GM06990 (cell line): ENCODE data around the gene TRHDE.

ENCODE experiments used
- DNase-seq: peaks from one replicate; pipeline ENCODE4 v3.0.0-alpha.2; 2011; ENCODE audit not compliant: insufficient read length; ENCODE audit errors: extremely low read depth
- H3K27me3 ChIP-seq: replicated peaks from 2 replicates; pipeline ENCODE4 v1.6.0; 2011; ENCODE audit warnings: low read length; ENCODE audit not compliant: control insufficient read depth, insufficient read depth
- H3K36me3 ChIP-seq: 2 replicates; pipeline ENCODE4 v1.5.1; 2011; ENCODE audit warnings: low read length; ENCODE audit not compliant: control insufficient read depth, insufficient read depth
- H3K4me3 ChIP-seq: replicated peaks from 2 replicates; pipeline ENCODE4 v1.5.1; 2011; ENCODE audit warnings: low read depth, mild to moderate bottlenecking, control low read depth, low read length
- TF ChIP-seq, protein P1 (sequence below): IDR thresholded peaks from 2 replicates; pipeline ENCODE4 v1.5.1; 2011; ENCODE audit warnings: low read length, control low read depth, mild to moderate bottlenecking, inconsistent platforms; ENCODE audit not compliant: insufficient read depth, poor library complexity, severe bottlenecking

The TRHDE gene

DNA sequence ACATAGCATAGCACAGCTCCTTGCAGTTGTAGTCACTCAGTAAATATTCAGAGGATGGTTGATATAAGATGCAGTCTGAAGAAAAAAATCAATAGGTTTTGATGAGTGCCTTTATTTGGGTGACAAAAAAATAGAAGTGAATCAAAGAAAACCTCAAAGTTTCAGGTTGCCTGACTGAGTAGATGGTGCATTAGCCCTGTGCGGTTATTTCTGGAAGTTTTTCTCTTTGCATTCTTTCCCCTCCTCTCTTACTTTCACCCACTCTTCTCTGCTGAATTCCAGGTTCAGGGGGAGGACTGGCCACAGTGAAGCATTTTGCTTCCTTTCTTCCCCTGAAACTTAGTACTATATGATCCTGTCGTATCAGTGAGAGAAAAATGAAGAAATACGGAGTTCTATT is 28.6 kb downstream of the TRHDE start:
- no peak for DNase-seq
- Histone ChIP-seq H3K4me3 (no peak overlapping the region), H3K36me3 (no peaks in the 10 kb centered on the region), H3K27me3 (no peaks in the 10 kb centered on the region)
- TF ChIP-seq, protein P1, sequence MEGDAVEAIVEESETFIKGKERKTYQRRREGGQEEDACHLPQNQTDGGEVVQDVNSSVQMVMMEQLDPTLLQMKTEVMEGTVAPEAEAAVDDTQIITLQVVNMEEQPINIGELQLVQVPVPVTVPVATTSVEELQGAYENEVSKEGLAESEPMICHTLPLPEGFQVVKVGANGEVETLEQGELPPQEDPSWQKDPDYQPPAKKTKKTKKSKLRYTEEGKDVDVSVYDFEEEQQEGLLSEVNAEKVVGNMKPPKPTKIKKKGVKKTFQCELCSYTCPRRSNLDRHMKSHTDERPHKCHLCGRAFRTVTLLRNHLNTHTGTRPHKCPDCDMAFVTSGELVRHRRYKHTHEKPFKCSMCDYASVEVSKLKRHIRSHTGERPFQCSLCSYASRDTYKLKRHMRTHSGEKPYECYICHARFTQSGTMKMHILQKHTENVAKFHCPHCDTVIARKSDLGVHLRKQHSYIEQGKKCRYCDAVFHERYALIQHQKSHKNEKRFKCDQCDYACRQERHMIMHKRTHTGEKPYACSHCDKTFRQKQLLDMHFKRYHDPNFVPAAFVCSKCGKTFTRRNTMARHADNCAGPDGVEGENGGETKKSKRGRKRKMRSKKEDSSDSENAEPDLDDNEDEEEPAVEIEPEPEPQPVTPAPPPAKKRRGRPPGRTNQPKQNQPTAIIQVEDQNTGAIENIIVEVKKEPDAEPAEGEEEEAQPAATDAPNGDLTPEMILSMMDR = no peak

DNA sequence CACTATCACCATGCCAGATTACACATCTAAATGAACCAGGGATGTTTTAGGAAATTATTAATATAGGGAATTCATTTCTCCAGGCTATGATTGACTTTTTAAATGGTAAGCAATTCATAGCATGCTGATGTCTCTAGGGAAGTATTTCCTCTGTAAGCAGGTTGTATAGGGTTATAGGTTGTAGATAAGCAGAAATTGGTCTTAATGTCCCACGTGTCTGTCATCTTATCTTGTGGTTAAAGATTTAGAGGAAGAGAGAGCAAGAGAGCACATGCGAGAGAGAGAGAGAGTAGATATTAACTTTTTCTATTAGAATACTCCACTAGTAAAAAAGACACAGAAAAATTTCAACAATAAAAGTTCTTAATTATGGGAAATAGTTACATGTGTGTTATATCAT is 32.6 kb downstream of the TRHDE start:
- TF ChIP-seq, protein P1 = no peak
- Histone ChIP-seq H3K27me3 (no peaks in the 10 kb centered on the region), H3K36me3 (no peaks in the 10 kb centered on the region), H3K4me3 (no peak overlapping the region)
- no peak for DNase-seq

DNA sequence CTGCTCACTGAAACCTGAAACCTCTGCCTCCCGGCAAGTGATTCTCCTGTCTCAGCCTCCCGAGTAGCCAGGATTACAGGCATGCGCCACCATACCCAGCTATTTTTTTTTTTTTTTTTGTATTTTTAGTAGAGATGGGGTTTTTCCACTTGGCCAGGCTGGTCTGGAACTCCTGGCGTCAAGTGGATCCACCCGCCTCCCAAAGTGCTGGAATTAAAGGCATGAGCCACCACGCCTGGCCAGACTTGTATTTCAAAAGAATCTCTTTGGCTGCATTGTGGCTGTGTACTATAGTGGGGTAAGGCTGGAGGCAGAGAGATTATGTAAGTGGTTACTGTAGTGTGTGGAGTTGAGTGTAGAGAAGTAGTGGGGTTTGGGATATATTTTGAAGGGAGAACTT is 35.1 kb downstream of the TRHDE start:
- TF ChIP-seq, protein P1 = no peak
- Histone ChIP-seq H3K4me3 (no peak overlapping the region), H3K36me3 (no peaks in the 10 kb centered on the region), H3K27me3 (no peaks in the 10 kb centered on the region)
- no peak for DNase-seq

DNA sequence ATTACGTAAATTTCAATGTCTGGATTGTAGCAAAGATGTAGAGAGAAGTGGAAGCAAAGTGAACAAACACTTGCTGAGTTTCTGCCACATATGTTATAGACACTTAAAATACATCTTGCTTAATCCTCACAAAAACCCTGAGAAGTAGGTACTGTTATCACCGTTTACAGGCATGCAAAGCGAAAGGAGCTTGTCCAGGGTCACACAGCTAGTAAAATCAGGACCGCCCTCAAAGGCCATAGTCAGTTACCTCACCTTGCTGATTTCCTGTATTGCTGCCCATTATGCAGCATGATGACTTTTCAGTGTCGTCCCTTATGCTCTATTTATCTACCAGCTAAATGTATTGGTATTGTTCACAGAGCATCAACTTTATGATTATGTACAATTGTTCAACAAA is 39.8 kb downstream of the TRHDE start:
- TF ChIP-seq, protein P1 = no peak
- Histone ChIP-seq H3K36me3 (no peaks in the 10 kb centered on the region), H3K4me3 (no peak overlapping the region), H3K27me3 (no peaks in the 10 kb centered on the region)
- no peak for DNase-seq

DNA sequence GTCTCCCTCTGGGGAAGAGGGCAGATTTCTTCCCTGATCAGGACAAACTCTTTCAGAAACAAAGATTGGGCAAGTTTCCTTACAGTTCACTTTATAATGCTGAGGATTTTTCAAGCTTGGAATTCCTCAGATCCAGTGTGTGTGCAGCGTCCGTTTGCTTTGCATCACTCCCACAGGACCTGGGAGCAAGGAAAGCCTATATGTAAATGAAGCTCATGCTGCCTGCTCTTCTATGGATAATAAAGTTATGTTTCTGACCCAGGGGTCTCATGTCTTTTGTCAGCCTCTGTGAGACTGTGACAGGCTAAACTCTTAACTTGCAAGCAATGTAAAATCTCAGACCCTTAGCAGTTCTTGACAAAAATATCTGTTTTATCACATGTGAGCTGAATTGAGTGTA is 41.6 kb downstream of the TRHDE start:
- TF ChIP-seq, protein P1 = no peak
- Histone ChIP-seq H3K4me3 (no peak overlapping the region), H3K27me3 (no peaks in the 10 kb centered on the region), H3K36me3 (no peaks in the 10 kb centered on the region)
- no peak for DNase-seq

DNA sequence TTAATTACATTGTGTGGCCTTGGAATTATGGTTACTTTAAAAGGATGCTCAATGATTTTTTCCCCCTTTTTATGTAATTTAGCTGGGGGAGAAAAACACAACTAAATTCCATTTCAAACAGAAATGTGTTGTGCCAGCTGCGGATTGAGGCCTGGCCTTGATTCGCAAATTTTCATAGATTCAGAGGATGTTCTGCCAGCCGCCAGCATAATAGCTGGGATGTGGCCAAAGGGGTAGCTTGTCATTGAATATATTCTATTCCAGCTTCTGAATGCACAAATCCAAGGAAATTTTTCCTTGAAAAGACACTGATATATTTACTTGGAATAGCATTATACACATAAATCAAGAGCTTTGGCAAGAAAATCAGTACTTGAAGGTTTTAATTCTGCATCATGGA is 43.7 kb downstream of the TRHDE start:
- no peaks in the 10 kb centered on the region for H3K36me3 ChIP-seq
- H3K4me3 ChIP-seq = no peak overlapping the region
- TF ChIP-seq, protein P1 = no peak
- no peak for DNase-seq
- H3K27me3 ChIP-seq = no peaks in the 10 kb centered on the region
